ENCODE data around the gene C1GALT1.

The C1GALT1 gene

DNA sequence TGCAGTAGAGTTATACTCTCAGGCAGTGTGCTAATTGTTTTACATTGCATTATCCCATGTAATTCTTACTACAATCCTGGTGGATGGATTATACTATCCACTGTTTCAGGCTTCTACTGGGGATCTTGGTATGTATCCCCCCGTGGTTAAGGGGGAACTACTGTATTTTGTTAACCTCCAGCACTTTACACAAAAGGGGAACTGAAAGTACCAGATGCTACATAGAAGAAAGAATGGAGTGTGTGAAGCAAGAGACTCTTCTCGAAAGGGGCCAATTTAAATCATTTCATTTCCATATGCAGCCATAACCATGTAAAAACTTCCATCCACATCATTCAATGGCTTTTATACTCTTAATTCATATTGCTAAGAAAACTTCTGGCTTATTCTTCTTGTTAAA, 69.4 kb downstream of the C1GALT1 start:
- H3K4me3 Mint-ChIP-seq: no peak overlapping the region
- DNase-seq: no peak
- H3K27me3 Mint-ChIP-seq: no peaks in the 10 kb centered on the region
- H3K9me3 Mint-ChIP-seq: no peaks in the 10 kb centered on the region
- peaks cover 45% of the 10 kb centered on the region for H3K36me3 Mint-ChIP-seq (ENCODE audit: low read depth)
- peaks cover 18% of the 10 kb centered on the region for H3K4me1 Mint-ChIP-seq (ENCODE audit: low read depth)
- no peak overlapping the region for H3K27ac Mint-ChIP-seq

- Mint-ChIP-seq H3K4me1 (ENCODE audit: low read depth) (peaks cover 28% of the 10 kb centered on the region), H3K27ac (no peak overlapping the region), H3K4me3 (no peak overlapping the region), H3K36me3 (ENCODE audit: low read depth) (peaks cover 49% of the 10 kb centered on the region), H3K9me3 (no peaks in the 10 kb centered on the region), H3K27me3 (no peaks in the 10 kb centered on the region)
- DNase-seq: no peak
Observed at GRCh38 chr7:7254319-7254718, 72.0 kb downstream of the C1GALT1 start.

GRCh38 chr7:7254908-7255307, 72.6 kb downstream of the C1GALT1 start:
- DNase-seq: no peak
- no peak overlapping the region for H3K4me3 Mint-ChIP-seq
- peak overlapping the region; percentile 18 for H3K27ac Mint-ChIP-seq
- H3K4me1 Mint-ChIP-seq (ENCODE audit: low read depth): peaks cover 34% of the 10 kb centered on the region
- no peaks in the 10 kb centered on the region for H3K9me3 Mint-ChIP-seq
- no peaks in the 10 kb centered on the region for H3K27me3 Mint-ChIP-seq
- H3K36me3 Mint-ChIP-seq (ENCODE audit: low read depth): peaks cover 55% of the 10 kb centered on the region

DNA sequence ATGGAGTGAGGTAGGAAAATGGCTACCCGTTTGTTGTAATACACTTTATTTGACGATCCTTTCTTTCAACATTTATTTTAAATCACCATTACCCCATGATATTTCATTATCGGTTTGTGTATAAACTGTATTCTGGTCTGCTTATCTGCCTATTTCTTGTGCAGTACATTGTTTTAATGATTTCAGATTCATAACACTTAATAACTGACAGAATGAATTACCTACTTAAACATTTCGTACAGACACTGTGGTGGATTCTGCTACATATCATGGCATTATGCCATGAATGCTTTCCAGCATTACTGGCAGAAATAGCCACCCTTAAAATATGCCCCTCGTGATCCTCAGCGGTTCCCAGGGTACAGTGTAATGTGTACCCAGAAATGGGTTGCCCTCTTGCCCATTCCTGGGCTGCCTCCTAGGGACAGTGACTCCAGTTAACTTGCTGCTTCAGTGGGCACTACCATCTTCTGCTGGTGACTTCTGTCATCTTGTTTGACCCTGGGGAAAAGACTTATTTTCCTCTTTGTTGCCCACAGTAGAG, 74.5 kb downstream of the C1GALT1 start:
- DNase-seq: no peak
- H3K36me3 Mint-ChIP-seq (ENCODE audit: low read depth): peaks cover 50% of the 10 kb centered on the region
- peaks cover 39% of the 10 kb centered on the region for H3K4me1 Mint-ChIP-seq (ENCODE audit: low read depth)
- H3K27me3 Mint-ChIP-seq: no peaks in the 10 kb centered on the region
- H3K9me3 Mint-ChIP-seq: peaks cover 8% of the 10 kb centered on the region
- H3K4me3 Mint-ChIP-seq: no peak overlapping the region
- H3K27ac Mint-ChIP-seq: peak overlapping the region; percentile 70

DNA sequence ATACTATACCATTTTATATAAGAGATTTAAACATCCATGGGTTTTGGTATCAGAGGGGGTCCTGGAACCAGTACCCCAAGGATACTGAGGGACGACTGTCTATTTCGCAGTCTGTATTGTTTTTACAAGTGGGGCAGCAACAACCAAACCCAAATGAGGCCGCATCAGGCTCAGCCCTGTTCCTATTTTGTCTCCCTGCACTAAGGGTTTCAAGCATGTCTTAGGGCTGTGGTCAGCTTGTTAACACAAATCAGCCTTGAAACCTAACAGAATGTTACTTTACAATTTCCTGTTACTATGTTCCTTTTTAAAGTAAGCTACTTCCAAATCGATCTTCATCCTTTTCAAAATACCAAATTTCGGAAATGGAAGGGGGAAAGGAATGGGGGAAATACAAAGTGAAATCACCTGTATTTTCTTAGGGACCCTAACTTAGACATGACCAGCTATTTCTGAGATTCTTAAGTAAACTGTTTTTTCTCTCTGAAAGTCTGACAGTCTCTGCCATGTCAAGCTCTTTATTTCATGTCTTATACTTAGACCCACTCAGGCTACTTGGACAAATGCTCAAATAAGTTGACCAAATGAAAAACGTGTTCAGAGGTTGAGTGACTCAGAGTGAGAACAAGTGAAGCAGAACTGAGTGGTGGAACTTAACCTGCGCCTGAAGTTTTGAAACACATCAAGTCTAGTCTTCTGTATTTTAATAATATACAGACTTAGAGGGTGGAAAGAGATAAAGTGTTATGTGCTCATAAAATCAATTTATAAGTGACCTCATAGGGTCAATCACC, 75.8 kb downstream of the C1GALT1 start:
- DNase-seq: no peak
- Mint-ChIP-seq H3K27ac (peak overlapping the region; percentile 91), H3K9me3 (peaks cover 8% of the 10 kb centered on the region), H3K36me3 (ENCODE audit: low read depth) (peaks cover 43% of the 10 kb centered on the region), H3K4me1 (ENCODE audit: low read depth) (peaks cover 40% of the 10 kb centered on the region), H3K27me3 (no peaks in the 10 kb centered on the region), H3K4me3 (peak overlapping the region; percentile 18)

- H3K9me3 Mint-ChIP-seq: peaks cover 8% of the 10 kb centered on the region
- no peak overlapping the region for H3K4me3 Mint-ChIP-seq
- peaks cover 38% of the 10 kb centered on the region for H3K4me1 Mint-ChIP-seq (ENCODE audit: low read depth)
- peaks cover 24% of the 10 kb centered on the region for H3K36me3 Mint-ChIP-seq (ENCODE audit: low read depth)
- no peaks in the 10 kb centered on the region for H3K27me3 Mint-ChIP-seq
- no peak overlapping the region for H3K27ac Mint-ChIP-seq
- no peak for DNase-seq
Observed at GRCh38 chr7:7261863-7262262, 79.5 kb downstream of the C1GALT1 start.

GRCh38 chr7:7263297-7264230, 81.2 kb downstream of the C1GALT1 start:
- Mint-ChIP-seq H3K27ac (no peak overlapping the region), H3K9me3 (peaks cover 8% of the 10 kb centered on the region), H3K4me3 (no peak overlapping the region), H3K4me1 (ENCODE audit: low read depth) (peaks cover 25% of the 10 kb centered on the region), H3K27me3 (no peaks in the 10 kb centered on the region), H3K36me3 (ENCODE audit: low read depth) (peaks cover 18% of the 10 kb centered on the region)
- no peak for DNase-seq

- H3K27ac Mint-ChIP-seq: no peak overlapping the region
Observed at GRCh38 chr7:7264306-7265040, 82.1 kb downstream of the C1GALT1 start.

DNA sequence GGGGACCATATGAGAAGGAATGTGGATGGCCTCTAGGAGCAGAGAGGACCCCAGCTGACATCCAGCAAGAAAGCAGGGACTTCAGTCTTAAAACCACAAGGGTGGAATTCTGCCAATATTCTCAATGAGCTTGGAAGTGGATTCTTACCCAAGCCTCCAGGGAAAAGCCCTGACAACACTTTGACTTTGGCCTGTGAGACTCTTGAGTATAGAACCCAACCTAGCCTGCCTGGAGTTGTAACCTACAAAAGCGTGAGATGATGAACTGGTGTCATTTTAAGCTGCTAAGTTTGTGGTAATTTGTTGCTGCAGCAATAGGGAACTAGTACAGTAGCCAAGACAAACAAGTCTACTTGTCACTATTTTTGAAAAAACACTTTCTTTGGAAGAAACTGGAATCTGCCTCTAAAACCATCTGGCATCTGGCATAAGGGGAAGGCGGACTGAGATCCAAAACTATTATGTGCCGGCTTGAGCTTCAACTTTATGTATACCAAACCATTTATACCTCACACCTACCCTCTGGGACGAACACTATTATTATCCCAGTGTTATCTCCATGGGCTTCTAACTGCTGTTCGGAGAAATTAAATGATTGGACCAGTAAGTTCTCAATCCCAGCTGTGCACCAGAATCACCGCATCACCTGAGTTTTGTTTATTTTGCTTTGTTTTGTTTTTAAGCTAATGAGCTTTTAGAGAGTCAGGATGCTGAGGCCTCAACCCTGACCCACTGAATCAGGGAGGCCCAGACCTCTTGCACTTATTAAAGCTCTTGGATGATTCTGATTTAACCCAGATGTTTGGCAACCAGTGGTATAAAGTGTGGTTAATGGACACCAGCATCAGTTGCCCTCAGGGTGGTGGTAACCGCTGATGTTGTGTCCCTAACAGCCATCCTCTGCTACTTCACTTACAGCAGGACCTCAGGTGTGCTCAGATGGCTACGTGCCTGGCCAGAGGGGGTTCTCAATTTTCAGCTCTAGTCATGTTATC, 83.0 kb downstream of the C1GALT1 start:
- Mint-ChIP-seq H3K27ac (no peak overlapping the region), H3K36me3 (ENCODE audit: low read depth) (peaks cover 5% of the 10 kb centered on the region), H3K4me1 (ENCODE audit: low read depth) (peaks cover 9% of the 10 kb centered on the region), H3K27me3 (no peaks in the 10 kb centered on the region), H3K4me3 (no peak overlapping the region), H3K9me3 (peaks cover 8% of the 10 kb centered on the region)
- DNase-seq: no peak

More at GRCh38 chr7:7264306-7265040, 82.1 kb downstream of the C1GALT1 start:
- peaks cover 8% of the 10 kb centered on the region for H3K9me3 Mint-ChIP-seq
- peaks cover 18% of the 10 kb centered on the region for H3K4me1 Mint-ChIP-seq (ENCODE audit: low read depth)
- no peak overlapping the region for H3K4me3 Mint-ChIP-seq
- peaks cover 13% of the 10 kb centered on the region for H3K36me3 Mint-ChIP-seq (ENCODE audit: low read depth)
- no peak for DNase-seq
- no peaks in the 10 kb centered on the region for H3K27me3 Mint-ChIP-seq

DNA sequence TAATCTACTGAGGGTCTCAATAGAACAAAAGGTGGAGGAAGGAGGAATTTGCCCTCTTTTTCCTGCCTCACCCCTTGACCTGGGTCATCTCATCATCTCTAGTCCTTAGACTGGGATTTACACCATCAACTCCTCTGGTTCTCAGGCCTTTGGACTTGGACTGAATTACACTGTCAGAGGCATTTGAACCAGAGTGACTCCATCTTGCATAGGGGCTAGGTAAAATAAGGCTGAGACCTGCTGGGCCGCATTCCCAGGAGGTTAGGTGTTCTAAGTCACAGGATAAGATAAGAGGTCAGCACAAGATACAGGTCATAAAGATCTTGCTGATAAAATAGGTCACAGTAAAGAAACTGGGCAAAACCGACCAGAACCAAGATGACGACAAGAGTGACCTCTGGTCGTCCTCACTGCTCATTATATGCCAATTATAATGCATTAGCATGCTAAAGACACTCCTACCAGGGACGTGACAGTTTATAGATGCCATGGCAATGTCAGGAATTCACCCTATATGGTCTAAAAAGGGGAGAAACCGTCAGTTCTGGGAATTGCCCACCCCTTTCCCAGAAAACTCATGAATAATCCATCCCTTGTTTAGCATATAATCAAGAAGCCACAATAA, 84.0 kb downstream of the C1GALT1 start:
- no peak for DNase-seq
- H3K4me3 Mint-ChIP-seq: no peak overlapping the region
- H3K4me1 Mint-ChIP-seq (ENCODE audit: low read depth): peaks cover 4% of the 10 kb centered on the region
- no peak overlapping the region for H3K27ac Mint-ChIP-seq
- H3K9me3 Mint-ChIP-seq: peaks cover 3% of the 10 kb centered on the region
- peaks cover 2% of the 10 kb centered on the region for H3K27me3 Mint-ChIP-seq
- H3K36me3 Mint-ChIP-seq (ENCODE audit: low read depth): no peaks in the 10 kb centered on the region

- Mint-ChIP-seq H3K4me3 (no peak overlapping the region), H3K27me3 (peaks cover 4% of the 10 kb centered on the region), H3K27ac (no peak overlapping the region), H3K4me1 (ENCODE audit: low read depth) (no peaks in the 10 kb centered on the region), H3K36me3 (ENCODE audit: low read depth) (no peaks in the 10 kb centered on the region), H3K9me3 (no peaks in the 10 kb centered on the region)
- DNase-seq: no peak
Observed at GRCh38 chr7:7271094-7271874, 88.9 kb downstream of the C1GALT1 start.

GRCh38 chr7:7272294-7272693, 90.0 kb downstream of the C1GALT1 start:
- no peaks in the 10 kb centered on the region for H3K9me3 Mint-ChIP-seq
- no peak overlapping the region for H3K27ac Mint-ChIP-seq
- H3K27me3 Mint-ChIP-seq: peaks cover 4% of the 10 kb centered on the region
- no peak for DNase-seq
- no peak overlapping the region for H3K4me3 Mint-ChIP-seq
- no peaks in the 10 kb centered on the region for H3K36me3 Mint-ChIP-seq (ENCODE audit: low read depth)
- H3K4me1 Mint-ChIP-seq (ENCODE audit: low read depth): no peaks in the 10 kb centered on the region

Measured in activated T-cell treated with anti-CD3 and anti-CD28 coated beads, Interleukin-2, amount 50 U/mL, for 24 hours (primary cell).